BJ (cell line): ENCODE measurements around the gene PEMT. TPM values are rescaled to one million over a fixed set of nuclear protein-coding genes. Genes with fewer than 3 reads are reported as not detected.

Experiments used
- CTCF ChIA-PET: fragments of 350-600 bp; formaldehyde crosslinking; extraction: SDS; loops from one replicate; lab custom pipeline; 2021; ENCODE audit warnings: antibody characterized with exemption, inconsistent platforms; lab: Yijun Ruan, JAX
- POLR2A ChIA-PET: fragments of 300-600 bp; sonication (Branson Sonifier 250); formaldehyde crosslinking; extraction: SDS; loops from one replicate; lab custom pipeline; 2021; ENCODE audit warnings: antibody characterized with exemption; lab: Charles Lee
- DNase-seq: peaks from one replicate; pipeline ENCODE4 v3.0.0-alpha.2; 2011; ENCODE audit warnings: low read depth
- H3K27me3 ChIP-seq: 2 replicates; pipeline ENCODE4 v1.6.0; 2011; ENCODE audit warnings: low read length; ENCODE audit not compliant: control insufficient read depth, insufficient read depth
- H3K36me3 ChIP-seq: 2 replicates; pipeline ENCODE4 v1.5.1; 2011; ENCODE audit warnings: low read length; ENCODE audit not compliant: control insufficient read depth, insufficient read depth
- H3K4me3 ChIP-seq: 2 replicates; pipeline ENCODE4 v1.5.1; 2011; ENCODE audit warnings: low read depth, mild to moderate bottlenecking, control low read depth, low read length
- polyA plus RNA-seq: library from polyadenylated mRNA; depleted of rRNA; stranded (reverse); fragments of >200 nt; gene quantifications from 2 replicates; pipeline ENCODE4 v1.2.3, GENCODE V29; 2011
- TF ChIP-seq, protein P1 (sequence below): IDR thresholded peaks from 2 replicates; pipeline ENCODE4 v1.5.1; 2011; ENCODE audit warnings: low read depth, mild to moderate bottlenecking, control low read depth, inconsistent platforms, low read length, moderate library complexity; ENCODE audit not compliant: insufficient read depth

Gene PEMT
- polyA plus RNA-seq, 1 experiment: 50.7 TPM

DNA sequence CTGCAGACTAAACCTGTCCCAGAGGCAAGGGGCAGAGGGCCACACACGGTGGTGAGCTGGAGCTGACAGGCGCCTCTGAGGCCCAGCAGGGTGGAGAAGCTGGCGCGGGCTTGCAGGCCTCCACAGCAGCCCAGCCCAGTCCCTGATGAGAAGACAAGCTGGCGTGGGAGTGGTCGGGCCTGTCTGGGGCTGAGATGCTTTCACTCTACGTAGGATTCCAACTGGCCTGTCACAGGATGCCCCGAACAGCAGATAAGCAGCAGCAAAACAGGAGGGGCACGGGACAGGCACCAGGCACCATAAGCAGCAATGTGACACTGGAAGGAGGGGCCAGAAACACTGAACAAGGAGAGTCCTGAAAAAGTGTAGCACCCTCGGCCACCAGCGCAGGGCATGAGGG lies 40.1 kb downstream of the PEMT start:
- TF ChIP-seq, protein P1, sequence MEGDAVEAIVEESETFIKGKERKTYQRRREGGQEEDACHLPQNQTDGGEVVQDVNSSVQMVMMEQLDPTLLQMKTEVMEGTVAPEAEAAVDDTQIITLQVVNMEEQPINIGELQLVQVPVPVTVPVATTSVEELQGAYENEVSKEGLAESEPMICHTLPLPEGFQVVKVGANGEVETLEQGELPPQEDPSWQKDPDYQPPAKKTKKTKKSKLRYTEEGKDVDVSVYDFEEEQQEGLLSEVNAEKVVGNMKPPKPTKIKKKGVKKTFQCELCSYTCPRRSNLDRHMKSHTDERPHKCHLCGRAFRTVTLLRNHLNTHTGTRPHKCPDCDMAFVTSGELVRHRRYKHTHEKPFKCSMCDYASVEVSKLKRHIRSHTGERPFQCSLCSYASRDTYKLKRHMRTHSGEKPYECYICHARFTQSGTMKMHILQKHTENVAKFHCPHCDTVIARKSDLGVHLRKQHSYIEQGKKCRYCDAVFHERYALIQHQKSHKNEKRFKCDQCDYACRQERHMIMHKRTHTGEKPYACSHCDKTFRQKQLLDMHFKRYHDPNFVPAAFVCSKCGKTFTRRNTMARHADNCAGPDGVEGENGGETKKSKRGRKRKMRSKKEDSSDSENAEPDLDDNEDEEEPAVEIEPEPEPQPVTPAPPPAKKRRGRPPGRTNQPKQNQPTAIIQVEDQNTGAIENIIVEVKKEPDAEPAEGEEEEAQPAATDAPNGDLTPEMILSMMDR: no peak
- H3K27me3 ChIP-seq: no peaks in the 10 kb centered on the region
- no peaks in the 10 kb centered on the region for H3K36me3 ChIP-seq
- no peak for DNase-seq
- ChIA-PET CTCF (interaction anchor here (2.0 kb wide), 1 partner anchor 17 kb away, joined by 7 read pairs; no protein-coding TSS in a partner anchor), POLR2A (no interaction called here)
- H3K4me3 ChIP-seq: no peak overlapping the region

DNA sequence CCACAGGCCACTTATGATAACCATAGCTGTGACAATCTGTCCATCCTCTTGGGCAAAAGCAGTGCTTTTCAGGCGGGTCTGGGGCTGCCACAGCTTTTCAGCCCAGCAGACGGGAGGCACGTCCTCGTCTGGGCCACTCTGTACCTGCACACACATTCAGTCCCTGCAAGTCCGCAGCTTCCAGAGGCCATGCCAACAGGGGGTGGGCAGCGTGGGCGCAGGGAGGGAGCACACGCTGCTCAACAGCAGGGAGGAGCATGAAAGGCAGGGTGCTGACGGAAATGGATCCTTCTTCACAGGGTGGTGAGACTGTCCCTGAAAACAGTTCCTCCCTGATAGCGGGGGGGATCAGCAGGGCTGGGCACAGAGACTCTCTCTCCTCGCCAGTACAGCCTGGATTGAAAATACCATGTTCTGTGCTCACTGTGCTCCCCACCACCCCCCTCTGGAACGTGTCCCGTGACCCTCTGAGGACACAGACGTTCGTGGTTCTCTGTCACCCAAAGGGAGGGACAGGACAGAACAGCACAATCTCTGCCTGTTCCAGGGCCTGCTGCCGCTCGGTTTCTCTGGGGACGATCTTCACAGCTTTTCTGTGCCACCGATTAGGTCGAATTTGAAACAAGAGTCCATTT lies 41.7 kb downstream of the PEMT start:
- H3K36me3 ChIP-seq: no peaks in the 10 kb centered on the region
- TF ChIP-seq, protein P1: no peak
- no peaks in the 10 kb centered on the region for H3K27me3 ChIP-seq
- CTCF ChIA-PET: interaction anchor here (1.2 to 2.4 kb wide), 2 partner anchors 20 to 53 kb away, joined by 5 to 8 read pairs; partner anchors contain the start of gene RASD1
- DNase-seq: no peak
- no peak overlapping the region for H3K4me3 ChIP-seq
- POLR2A ChIA-PET: no interaction called here

DNA sequence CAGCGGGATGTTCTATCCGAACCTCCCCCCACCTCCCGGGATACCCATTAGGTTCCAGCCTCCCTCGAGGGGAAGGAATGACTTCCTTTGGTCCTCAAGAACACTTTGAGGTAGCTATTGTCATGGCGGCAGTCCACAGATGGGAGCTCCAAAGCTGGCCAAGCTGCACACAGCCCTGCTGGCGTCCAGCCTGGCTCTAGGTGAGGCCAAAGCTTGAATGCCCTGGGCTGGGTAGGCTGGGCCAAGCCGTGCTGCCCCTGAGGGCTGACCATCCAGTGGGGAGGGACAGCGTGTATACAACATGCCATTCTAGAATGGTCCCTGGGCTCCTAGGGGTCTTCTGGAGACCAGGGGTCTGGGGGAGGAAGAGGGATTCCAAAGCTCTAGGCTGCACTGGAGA lies 43.5 kb downstream of the PEMT start:
- DNase-seq: no peak
- H3K27me3 ChIP-seq: no peaks in the 10 kb centered on the region
- H3K4me3 ChIP-seq: no peak overlapping the region
- no peaks in the 10 kb centered on the region for H3K36me3 ChIP-seq
- TF ChIP-seq, protein P1: no peak
- ChIA-PET POLR2A (no interaction called here), CTCF (interaction anchor here (0.6 to 2.4 kb wide), 2 partner anchors 21 to 66 kb away, joined by 3 to 8 read pairs; no protein-coding TSS in a partner anchor)

DNA sequence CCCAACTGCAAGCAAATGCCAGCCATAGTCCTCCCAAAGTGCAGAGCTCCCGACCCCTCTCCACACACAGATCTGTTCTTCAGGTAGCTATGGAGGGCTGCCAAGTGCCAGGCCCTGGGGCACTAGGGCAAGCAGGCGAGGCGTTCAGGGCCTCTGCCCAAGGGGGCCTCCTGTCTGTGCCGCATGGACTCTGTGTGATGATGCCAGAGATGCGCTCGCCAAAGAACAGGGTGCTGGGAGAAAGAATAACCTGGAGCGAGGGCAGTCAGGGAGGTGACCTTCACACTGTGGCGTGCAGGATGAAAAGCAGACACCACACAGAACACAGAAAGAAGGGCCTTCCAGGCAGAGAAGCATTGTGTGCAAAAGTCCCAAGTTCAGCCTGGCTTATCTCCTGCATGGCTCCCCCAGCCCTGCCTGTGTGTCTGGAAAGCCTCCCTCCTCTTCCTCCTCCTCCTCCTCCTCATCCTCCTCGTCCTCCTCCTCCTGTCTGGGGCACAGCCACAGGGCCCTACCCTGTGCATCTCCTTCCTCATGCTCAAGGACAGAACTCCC lies 44.2 kb downstream of the PEMT start:
- POLR2A ChIA-PET: no interaction called here
- TF ChIP-seq, protein P1: no peak
- no peak for DNase-seq
- Histone ChIP-seq H3K4me3 (no peak overlapping the region), H3K36me3 (no peaks in the 10 kb centered on the region), H3K27me3 (no peaks in the 10 kb centered on the region)
- CTCF ChIA-PET: interaction anchor here (0.7 to 1.3 kb wide), 4 partner anchors 9 to 95 kb away, joined by 3 to 5 read pairs (median 3); partner anchors contain the start of gene RASD1

DNA sequence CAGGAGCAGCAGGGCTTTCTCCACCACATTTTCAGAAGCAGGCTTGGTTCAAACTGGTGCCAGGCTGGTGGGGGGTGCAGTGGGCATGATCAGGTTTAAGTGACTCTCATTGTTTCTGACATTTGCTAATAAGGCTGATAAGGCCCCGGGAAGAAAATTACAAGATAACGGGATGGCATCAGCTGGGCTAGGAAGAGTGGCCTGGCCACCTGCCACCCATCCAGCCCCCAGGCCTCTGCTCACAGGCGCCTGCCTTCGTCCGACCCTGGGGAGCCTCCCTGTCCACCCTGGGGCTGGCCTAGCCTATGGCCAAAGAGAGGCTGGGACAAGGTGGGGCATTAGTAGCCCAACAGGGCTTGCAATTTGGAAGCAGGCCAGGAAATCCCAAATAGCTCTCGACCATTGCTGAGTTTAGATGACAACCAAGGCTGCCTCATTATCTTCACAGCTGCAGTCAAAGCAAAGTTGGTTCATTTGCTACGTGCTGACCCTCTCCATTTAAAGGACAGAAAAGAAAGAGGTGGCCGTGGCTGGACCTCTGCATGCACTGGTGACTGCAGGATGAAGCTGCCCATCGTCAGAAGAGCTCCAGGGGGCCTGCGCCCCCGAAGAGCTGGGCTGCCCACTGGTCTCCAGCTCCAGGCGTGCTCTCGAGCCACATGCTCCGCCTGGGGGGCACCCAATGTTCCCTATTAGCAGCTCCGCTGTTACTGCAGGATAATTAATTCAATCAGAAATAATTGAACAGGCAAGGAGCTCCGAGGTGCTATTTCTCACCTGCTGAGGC lies 44.9 kb downstream of the PEMT start:
- no peaks in the 10 kb centered on the region for H3K36me3 ChIP-seq
- ChIA-PET POLR2A (no interaction called here), CTCF (interaction anchor here (0.7 to 1.3 kb wide), 5 partner anchors 8 to 96 kb away, joined by 3 to 5 read pairs (median 3); partner anchors contain the start of gene RASD1)
- TF ChIP-seq, protein P1: no peak
- DNase-seq: no peak
- H3K27me3 ChIP-seq: no peaks in the 10 kb centered on the region
- H3K4me3 ChIP-seq: no peak overlapping the region
